ENCODE results near the gene SH3GL3. TPM values are rescaled to one million over a fixed set of nuclear protein-coding genes. Genes with fewer than 3 reads are reported as not detected.

The SH3GL3 gene
- total RNA-seq, 2 experiments from 2014 or later: not detected

GRCh38 chr15:83462026-83462425 lies 14.9 kb downstream of the SH3GL3 start:
- no peak for TF ChIP-seq CTCF (IDR thresholded peaks at IDR 0.05)
- Mint-ChIP-seq H3K36me3 (ENCODE audit: low read depth) (no peaks in the 10 kb centered on the region), H3K27ac (no peak overlapping the region), H3K27me3 (peaks cover 10% of the 10 kb centered on the region), H3K4me1 (ENCODE audit: low read depth) (no peaks in the 10 kb centered on the region), H3K9me3 (peaks cover 2% of the 10 kb centered on the region), H3K4me3 (no peak overlapping the region)
- intact Hi-C loops (cut with DNase I, micrococcal nuclease): no loop called here
- DNase-seq (no peak), ATAC-seq (ENCODE audit: poor library complexity) (no peak)
- POLR2A ChIA-PET: no interaction called here
- Histone ChIP-seq H3K27ac (ENCODE audit: low read depth in 1 of 2, low read length in 2 of 2) (no peak overlapping the region), H3K36me3 (ENCODE audit: insufficient read depth, low read length) (no peaks in the 10 kb centered on the region), H3K4me3 (ENCODE audit: low read length) (no peak overlapping the region), H3K9me3 (ENCODE audit: control insufficient read depth in 1 of 2, insufficient read depth in 1 of 2, low read length in 2 of 2) (no peaks in the 10 kb centered on the region), H3K27me3 (ENCODE audit: control insufficient read depth in 1 of 2, insufficient read depth in 2 of 2, low read length in 2 of 2) (no peaks in the 10 kb centered on the region), H3K4me1 (ENCODE audit: insufficient read depth, low read length) (no peaks in the 10 kb centered on the region)
- CTCF ChIA-PET: no interaction called here

- H3K4me3 Mint-ChIP-seq: no peak overlapping the region
- H3K9me3 Mint-ChIP-seq: no peaks in the 10 kb centered on the region
- no peaks in the 10 kb centered on the region for H3K36me3 ChIP-seq (ENCODE audit: insufficient read depth, low read length)
- no peaks in the 10 kb centered on the region for H3K4me1 ChIP-seq (ENCODE audit: insufficient read depth, low read length)
- no peak overlapping the region for H3K27ac ChIP-seq (ENCODE audit: low read depth in 1 of 2, low read length in 2 of 2)
- no peaks in the 10 kb centered on the region for H3K9me3 ChIP-seq (ENCODE audit: control insufficient read depth in 1 of 2, insufficient read depth in 1 of 2, low read length in 2 of 2)
- POLR2A ChIA-PET: no interaction called here
- CTCF ChIA-PET: interaction anchor here (0.7 to 1.4 kb wide), 2 partner anchors 12 to 1623 kb away, joined by 3 read pairs; no protein-coding TSS in a partner anchor
- ATAC-seq (ENCODE audit: poor library complexity) (no peak), DNase-seq (no peak)
- no peak overlapping the region for H3K27ac Mint-ChIP-seq
- H3K27me3 ChIP-seq (ENCODE audit: control insufficient read depth in 1 of 2, insufficient read depth in 2 of 2, low read length in 2 of 2): no peaks in the 10 kb centered on the region
- TF ChIP-seq CTCF (IDR thresholded peaks at IDR 0.05): no peak
- H3K4me3 ChIP-seq (ENCODE audit: low read length): no peak overlapping the region
- intact Hi-C loops (cut with DNase I, micrococcal nuclease): no loop called here
- H3K36me3 Mint-ChIP-seq (ENCODE audit: low read depth): no peaks in the 10 kb centered on the region
- no peaks in the 10 kb centered on the region for H3K4me1 Mint-ChIP-seq (ENCODE audit: low read depth)
- H3K27me3 Mint-ChIP-seq: peaks cover 8% of the 10 kb centered on the region
Measured at GRCh38 chr15:83462953-83463433, 15.9 kb downstream of the SH3GL3 start.

- Histone ChIP-seq H3K4me3 (ENCODE audit: low read length) (no peak overlapping the region), H3K4me1 (ENCODE audit: insufficient read depth, low read length) (no peaks in the 10 kb centered on the region), H3K27ac (ENCODE audit: low read depth in 1 of 2, low read length in 2 of 2) (no peak overlapping the region), H3K9me3 (ENCODE audit: control insufficient read depth in 1 of 2, insufficient read depth in 1 of 2, low read length in 2 of 2) (no peaks in the 10 kb centered on the region), H3K27me3 (ENCODE audit: control insufficient read depth in 1 of 2, insufficient read depth in 2 of 2, low read length in 2 of 2) (no peaks in the 10 kb centered on the region), H3K36me3 (ENCODE audit: insufficient read depth, low read length) (no peaks in the 10 kb centered on the region)
- Mint-ChIP-seq H3K4me3 (no peak overlapping the region), H3K27me3 (peaks cover 19% of the 10 kb centered on the region), H3K4me1 (ENCODE audit: low read depth) (no peaks in the 10 kb centered on the region), H3K36me3 (ENCODE audit: low read depth) (no peaks in the 10 kb centered on the region), H3K9me3 (no peaks in the 10 kb centered on the region), H3K27ac (no peak overlapping the region)
- ChIA-PET POLR2A (no interaction called here), CTCF (no interaction called here)
- ATAC-seq (ENCODE audit: poor library complexity): no peak
- intact Hi-C loops (cut with DNase I, micrococcal nuclease): no loop called here
- TF ChIP-seq CTCF (IDR thresholded peaks at IDR 0.05): no peak
- DNase-seq: no peak
Measured at GRCh38 chr15:83470887-83471286, 23.7 kb downstream of the SH3GL3 start.
